Kidney (tissue), 14 donors: ENCODE data around the gene CAPZA1. TPM values are rescaled to one million over a fixed set of nuclear protein-coding genes. Genes with fewer than 3 reads are reported as not detected.
"Not testable (repeated sequence)": the region's sequence is repeated elsewhere in the genome, so short reads cannot be mapped to it uniquely, and the experiment has no call there.

Experiments
- DNase-seq, 5 donors: peaks; one replicate each; pipeline ENCODE4 v3.0.0-alpha.2; 2013 to 2020
- FAIRE-seq: peaks from 2 replicates; lab custom pipeline; 2012; peaks lifted over from hg19 to GRCh38; lab: Jason Lieb, UNC
- H3K27ac ChIP-seq, 2 donors: one replicate each; pipeline ENCODE4 v1.7.0; 2013; ENCODE audit warnings: low read depth in 2 of 2, low read length in 2 of 2, inconsistent platforms in 1 of 2
- H3K27me3 ChIP-seq: one replicate; pipeline ENCODE4 v1.7.1; 2013; ENCODE audit warnings: low read length, inconsistent platforms; ENCODE audit not compliant: control insufficient read depth, insufficient read depth
- H3K36me3 ChIP-seq, 3 donors: one replicate each; pipeline versions ENCODE4 v1.7.0 to v1.7.1; 2013; ENCODE audit warnings: low read length in 3 of 3, control low read depth in 1 of 3, inconsistent platforms in 1 of 3; ENCODE audit not compliant: insufficient read depth in 3 of 3, control insufficient read depth in 2 of 3
- H3K4me1 ChIP-seq, 3 donors: one replicate each; pipeline versions ENCODE4 v1.7.0 to v1.7.1; 2013; ENCODE audit warnings: low read length in 3 of 3, inconsistent platforms in 1 of 3, low read depth in 1 of 3; ENCODE audit not compliant: control insufficient read depth in 2 of 3, insufficient read depth in 2 of 3
- H3K4me3 ChIP-seq, 3 donors: one replicate each; pipeline versions ENCODE4 v1.7.0 to v1.8.1; 2013; ENCODE audit warnings: low read length in 3 of 3, control low read depth in 1 of 3, inconsistent platforms in 1 of 3
- H3K9ac ChIP-seq, 3 donors: one replicate each; pipeline versions ENCODE4 v1.7.0 to v1.7.1; 2013; ENCODE audit warnings: low read length in 3 of 3, control low read depth in 1 of 3, inconsistent platforms in 1 of 3
- H3K9me3 ChIP-seq, 3 donors: one replicate each; pipeline versions ENCODE4 v1.7.0 to v1.7.1; 2013; ENCODE audit warnings: low read length in 3 of 3, control low read depth in 1 of 3, inconsistent platforms in 1 of 3; ENCODE audit not compliant: control insufficient read depth in 2 of 3, insufficient read depth in 1 of 3
- intact Hi-C: fragments of 100-400 bp; cut with DNase I; formaldehyde crosslinking; loops from one replicate; pipeline ENCODE4 v1.11.1; 2022
- polyA plus RNA-seq: library from polyadenylated mRNA; stranded (reverse); fragments of 350-450 nt; fragmentation: Illumina TruSeq; extraction: RNeasy Lipid Tissue Mini Kit (QIAGEN cat#74804); gene quantifications from one replicate; pipeline ENCODE4 v1.2.3, GENCODE V29; 2014; ENCODE audit warnings: low read depth, low replicate concordance; ENCODE audit not compliant: insufficient read depth
- total RNA-seq: library from RNA; stranded (reverse); fragmentation: NEBNext Ultra II Directional; extraction: Animal tissue kit (Norgen Biotek cat#: 25700); gene quantifications from one replicate; pipeline ENCODE4 v1.2.1, GENCODE V29; 2021
- TF ChIP-seq, protein P1 (sequence below): IDR thresholded peaks from 3 replicates; pipeline ENCODE4 v1.5.1; 2012; ENCODE audit warnings: mild to moderate bottlenecking, moderate library complexity, borderline replicate concordance; ENCODE audit not compliant: insufficient read depth; ENCODE audit errors: extremely low read depth
- donor health status: control.
- donor health status: control.
- donor health status: control.
- donor health status: control.
- donor health status: control.
- donor health status: DM: yes; HTN: yes; CAD: no.
- donor health status: Normal renal cell carcinoma (clear cell type).

The CAPZA1 gene
- total and polyA plus RNA-seq, 2 donors from 2014 or later: 40.3 to 98.7 TPM

GRCh38 chr1:112618721-112619517 is 713 bp upstream of the CAPZA1 start, which contains the start of gene ST7L:
Gene ST7L (minus strand): TSS chr1:112619141. CDS start chr1:112619113, 28 bp downstream.
- peak within 1 kb of the TSS; percentile 89 to 99 (median 92) for H3K4me3 ChIP-seq
- H3K27ac ChIP-seq: peak within 1 kb of the TSS; percentile 98 to 99
- FAIRE-seq (no peak), DNase-seq (peak; percentile 65 to 92 (median 82))
- peaks cover 0 to 4% (median 2%) of the 10 kb centered on the region in 3 donors for H3K36me3 ChIP-seq
- no peaks in the 10 kb centered on the region for H3K9me3 ChIP-seq
- intact Hi-C loops: no loop called here
- H3K9ac ChIP-seq: peak within 1 kb of the TSS; percentile 92 to 100 (median 96)
- H3K27me3 ChIP-seq: no peaks in the 10 kb centered on the region
- TF ChIP-seq, protein P1, sequence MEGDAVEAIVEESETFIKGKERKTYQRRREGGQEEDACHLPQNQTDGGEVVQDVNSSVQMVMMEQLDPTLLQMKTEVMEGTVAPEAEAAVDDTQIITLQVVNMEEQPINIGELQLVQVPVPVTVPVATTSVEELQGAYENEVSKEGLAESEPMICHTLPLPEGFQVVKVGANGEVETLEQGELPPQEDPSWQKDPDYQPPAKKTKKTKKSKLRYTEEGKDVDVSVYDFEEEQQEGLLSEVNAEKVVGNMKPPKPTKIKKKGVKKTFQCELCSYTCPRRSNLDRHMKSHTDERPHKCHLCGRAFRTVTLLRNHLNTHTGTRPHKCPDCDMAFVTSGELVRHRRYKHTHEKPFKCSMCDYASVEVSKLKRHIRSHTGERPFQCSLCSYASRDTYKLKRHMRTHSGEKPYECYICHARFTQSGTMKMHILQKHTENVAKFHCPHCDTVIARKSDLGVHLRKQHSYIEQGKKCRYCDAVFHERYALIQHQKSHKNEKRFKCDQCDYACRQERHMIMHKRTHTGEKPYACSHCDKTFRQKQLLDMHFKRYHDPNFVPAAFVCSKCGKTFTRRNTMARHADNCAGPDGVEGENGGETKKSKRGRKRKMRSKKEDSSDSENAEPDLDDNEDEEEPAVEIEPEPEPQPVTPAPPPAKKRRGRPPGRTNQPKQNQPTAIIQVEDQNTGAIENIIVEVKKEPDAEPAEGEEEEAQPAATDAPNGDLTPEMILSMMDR: no peak
- peaks cover 7 to 13% (median 11%) of the 10 kb centered on the region in 3 donors for H3K4me1 ChIP-seq

- H3K4me3 ChIP-seq: peak overlapping the region; percentile 76 to 99 (median 89)
- peak overlapping the region; percentile 98 to 99 for H3K27ac ChIP-seq
- TF ChIP-seq, protein P1: no peak
- peaks cover 7 to 20% (median 11%) of the 10 kb centered on the region in 3 donors for H3K4me1 ChIP-seq
- DNase-seq: no peak
- no peaks in the 10 kb centered on the region for H3K36me3 ChIP-seq
- no peaks in the 10 kb centered on the region for H3K9me3 ChIP-seq
- intact Hi-C loops: no loop called here
- H3K27me3 ChIP-seq: no peaks in the 10 kb centered on the region
- FAIRE-seq: no peak
- H3K9ac ChIP-seq: peak overlapping the region; percentile 80 to 100 (median 96)
Measured at GRCh38 chr1:112620377-112620695, 704 bp downstream of the CAPZA1 start.

DNA sequence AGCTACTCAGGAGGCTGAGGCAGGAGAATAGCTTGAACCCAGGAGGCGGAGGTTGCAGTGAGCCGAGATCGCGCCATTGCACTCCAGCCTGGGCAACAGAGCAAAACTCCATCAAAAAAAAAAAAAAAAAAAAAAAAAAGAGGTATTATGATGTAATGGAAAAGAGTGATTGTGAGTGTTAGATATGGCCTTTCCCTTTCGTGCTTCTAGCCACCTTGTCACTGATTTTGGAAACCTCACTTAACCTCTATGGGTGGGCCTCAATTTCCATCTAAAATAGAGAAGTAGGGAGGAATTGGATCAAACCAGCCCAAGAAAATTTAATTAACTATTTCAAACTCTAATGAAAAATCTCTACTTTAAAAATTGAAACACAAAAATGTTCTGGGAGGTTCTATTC is 4.9 kb downstream of the CAPZA1 start:
- H3K36me3 ChIP-seq, FAIRE-seq, DNase-seq, H3K4me3 ChIP-seq, H3K9me3 ChIP-seq, H3K27ac ChIP-seq, intact Hi-C loops, H3K27me3 ChIP-seq, H3K9ac ChIP-seq: not testable (repeated sequence)
- peaks cover 2 to 16% (median 5%) of the 10 kb centered on the region in 3 donors for H3K4me1 ChIP-seq

GRCh38 chr1:112625696-112626095 is 6.1 kb downstream of the CAPZA1 start:
- no peak for DNase-seq
- TF ChIP-seq, protein P1: no peak
- no peak for FAIRE-seq
- no peaks in the 10 kb centered on the region for H3K36me3 ChIP-seq
- no peaks in the 10 kb centered on the region for H3K27me3 ChIP-seq
- no peaks in the 10 kb centered on the region for H3K9me3 ChIP-seq
- no peak overlapping the region for H3K27ac ChIP-seq
- intact Hi-C loops: no loop called here
- H3K9ac ChIP-seq: no peak overlapping the region
- peaks cover under 1 to 13% (median 3%) of the 10 kb centered on the region in 3 donors for H3K4me1 ChIP-seq
- no peak overlapping the region for H3K4me3 ChIP-seq
